Subcutaneous adipose tissue (tissue), 4 donors: Measurements from ENCODE around the gene ZP2. TPM values are rescaled to one million over a fixed set of nuclear protein-coding genes. Genes with fewer than 3 reads are reported as not detected.

Source experiments
- CTCF ChIP-seq: fragments of 450-650 bp; IDR thresholded peaks from one replicate; pipeline ENCODE4 v1.5.1; 2016; ENCODE audit warnings: low read depth, mild to moderate bottlenecking, control low read depth, antibody characterized with exemption, moderate library complexity
- total RNA-seq, 4 donors: library from RNA; depleted of rRNA; stranded (reverse); fragments of >200 nt; gene quantifications; one replicate each; pipeline ENCODE4 v1.1.0, GENCODE V29; 2016

ZP2 gene
- total RNA-seq, 4 donors from 2014 or later: not detected

- no peak for TF ChIP-seq CTCF
Observed at GRCh38 chr16:21214086-21214485, 2.7 kb upstream of the ZP2 start.

- TF ChIP-seq CTCF: no peak
Observed at GRCh38 chr16:21208446-21209230, 2.7 kb downstream of the ZP2 start.

- no peak for TF ChIP-seq CTCF
Observed at GRCh38 chr16:21206550-21206949, 4.8 kb downstream of the ZP2 start.

- TF ChIP-seq CTCF: no peak
Observed at GRCh38 chr16:21205303-21205702, 6.1 kb downstream of the ZP2 start.

- no peak for TF ChIP-seq CTCF
Observed at GRCh38 chr16:21203155-21203797, 8.1 kb downstream of the ZP2 start.

- TF ChIP-seq CTCF: no peak
Observed at GRCh38 chr16:21199607-21200218, 11.7 kb downstream of the ZP2 start.

- TF ChIP-seq CTCF: no peak
Observed at GRCh38 chr16:21197621-21198020, 13.8 kb downstream of the ZP2 start.
